ENCODE results near the gene SENP3. TPM values are rescaled to one million over a fixed set of nuclear protein-coding genes. Genes with fewer than 3 reads are reported as not detected.
"Not testable (repeated sequence)": the region's sequence is repeated elsewhere in the genome, so short reads cannot be mapped to it uniquely, and the experiment has no call there.

Gene SENP3
- polyA plus RNA-seq, 3 donors = 25.1 to 52.1 (median 43.0) TPM

GRCh38 chr17:7587420-7588151 is 25.9 kb downstream of the SENP3 start:
- WGBS, 3 donors = 57 to 78% (median 59%) methylated on average over 12 of the region's 12 CpGs
- H3K27ac ChIP-seq (ENCODE audit: low read depth, low read length) = no peak overlapping the region

- 65 to 76% (median 65%) methylated on average over 25 to 30 of the region's 30 CpGs for WGBS, 3 donors
- H3K27ac ChIP-seq (ENCODE audit: low read depth, low read length) = no peak overlapping the region
Measured at GRCh38 chr17:7588553-7589203, 27.0 kb downstream of the SENP3 start.

GRCh38 chr17:7589204-7589868 is 27.6 kb downstream of the SENP3 start:
- WGBS, 3 donors = 16 to 24% (median 17%) methylated on average over 52 to 56 of the region's 56 CpGs
- no peak overlapping the region for H3K27ac ChIP-seq (ENCODE audit: low read depth, low read length)

- no peak within 1 kb of the TSS for H3K27ac ChIP-seq (ENCODE audit: low read depth, low read length)
- 67 to 69% (median 68%) methylated on average over 24 of the region's 24 CpGs for WGBS, 3 donors
Measured at GRCh38 chr17:7589891-7590691, 28.4 kb downstream of the SENP3 start, which contains the start of gene SOX15. Gene SOX15, minus strand, starts transcription at chr17:7590094. Its CDS starts 418 bp downstream, at chr17:7589676.

GRCh38 chr17:7590743-7591142 is 29.0 kb downstream of the SENP3 start:
- H3K27ac ChIP-seq (ENCODE audit: low read depth, low read length) = no peak overlapping the region
- WGBS, 3 donors = 78 to 80% (median 79%) methylated on average over 4 of the region's 4 CpGs

- 89 to 95% (median 94%) methylated on average over 4 to 5 of the region's 5 CpGs for WGBS, 3 donors
Measured at GRCh38 chr17:7591596-7591995, 29.9 kb downstream of the SENP3 start.

GRCh38 chr17:7592422-7593021 is 30.8 kb downstream of the SENP3 start:
- no peak overlapping the region for H3K27ac ChIP-seq (ENCODE audit: low read depth, low read length)
- WGBS, 3 donors = 91 to 93% (median 92%) methylated on average over 23 of the region's 23 CpGs

More at GRCh38 chr17:7591596-7591995, 29.9 kb downstream of the SENP3 start:
- H3K27ac ChIP-seq (ENCODE audit: low read depth, low read length) = no peak overlapping the region

GRCh38 chr17:7593296-7593695 is 31.6 kb downstream of the SENP3 start:
- H3K27ac ChIP-seq (ENCODE audit: low read depth, low read length) = no peak overlapping the region
- 75 to 85% (median 85%) methylated on average over 12 of the region's 12 CpGs for WGBS, 3 donors

- not testable (repeated sequence) for H3K27ac ChIP-seq (ENCODE audit: low read depth, low read length)
- 61 to 81% (median 74%) methylated on average over 5 of the region's 5 CpGs for WGBS, 3 donors
Measured at GRCh38 chr17:7597561-7597960, 35.8 kb downstream of the SENP3 start.

GRCh38 chr17:7606280-7606679 is 44.6 kb downstream of the SENP3 start:
- no peak overlapping the region for H3K27ac ChIP-seq (ENCODE audit: low read depth, low read length)
- 96 to 98% (median 97%) methylated on average over 4 of the region's 4 CpGs for WGBS, 3 donors

GRCh38 chr17:7610641-7611040 is 48.9 kb downstream of the SENP3 start:
- H3K27ac ChIP-seq (ENCODE audit: low read depth, low read length) = no peak overlapping the region
- WGBS, 3 donors = 97 to 100% (median 99%) methylated on average over 2 of the region's 2 CpGs

GRCh38 chr17:7611635-7612293 is 50.0 kb downstream of the SENP3 start:
- 30 to 72% (median 70%) methylated on average over 3 of the region's 3 CpGs for WGBS, 3 donors
- no peak overlapping the region for H3K27ac ChIP-seq (ENCODE audit: low read depth, low read length)

GRCh38 chr17:7612294-7612640 is 50.5 kb downstream of the SENP3 start:
- 89 to 100% (median 98%) methylated on average over 1 of the region's 1 CpG for WGBS, 3 donors
- no peak overlapping the region for H3K27ac ChIP-seq (ENCODE audit: low read depth, low read length)

GRCh38 chr17:7613769-7614424 is 52.2 kb downstream of the SENP3 start:
- no peak overlapping the region for H3K27ac ChIP-seq (ENCODE audit: low read depth, low read length)
- 6 to 11% (median 11%) methylated on average over 15 to 20 of the region's 20 CpGs for WGBS, 3 donors

GRCh38 chr17:7614425-7615264 is 52.9 kb downstream of the SENP3 start, which contains the start of gene FXR2:
Gene FXR2, minus strand, starts transcription at chr17:7614897. Its CDS starts 365 bp downstream, at chr17:7614532.
- H3K27ac ChIP-seq (ENCODE audit: low read depth, low read length) = peak within 1 kb of the TSS; percentile 64
- 0 to 1% (median 0%) methylated on average over 58 to 93 of the region's 93 CpGs for WGBS, 3 donors

GRCh38 chr17:7615265-7615747 is 53.6 kb downstream of the SENP3 start:
- 5 to 8% (median 6%) methylated on average over 28 of the region's 28 CpGs for WGBS, 3 donors
- H3K27ac ChIP-seq (ENCODE audit: low read depth, low read length) = no peak overlapping the region
